HepG2 (cell line): Measurements from ENCODE around the gene RING1. TPM values are rescaled to one million over a fixed set of nuclear protein-coding genes. Genes with fewer than 3 reads are reported as not detected.

Experiments used
- ATAC-seq: fragments of 200-7000 bp; cut with Tn5 transposase; 3 replicates; pipeline ENCODE4 v1.9.1; 2020; ENCODE audit warnings: mild to moderate bottlenecking, moderate library complexity
- BruUV-seq: library from RNA; stranded (reverse); fragments of 400-500 nt; replicated peaks from 2 replicates; lab custom pipeline; 2021; lab: Mats Ljungman, UMichigan
- CTCF ChIA-PET: fragments of 300-600 bp; formaldehyde crosslinking; extraction: SDS; loops from one replicate; lab custom pipeline; 2021; ENCODE audit warnings: low total read pairs, inconsistent platforms, low intra/inter-chr PET ratio; lab: Yijun Ruan, JAX
- POLR2A ChIA-PET: fragments of 350-600 bp; sonication (Branson Sonifier 250); formaldehyde crosslinking; loops from one replicate; lab custom pipeline; 2020; ENCODE audit warnings: antibody characterized with exemption, inconsistent platforms; lab: Yijun Ruan, JAX
- DNase-seq: peaks from one replicate; pipeline ENCODE4 v3.0.0-alpha.2; 2015; ENCODE audit warnings: low spot score
- FAIRE-seq: peaks from 3 replicates; lab custom pipeline; 2011; peaks lifted over from hg19 to GRCh38; lab: Jason Lieb, UNC
- H2AFZ ChIP-seq: one replicate; pipeline ENCODE4 v1.6.1; 2011; ENCODE audit warnings: low read length, inconsistent platforms
- H3K27ac ChIP-seq: fragments of 300-600 bp; 3 replicates; pipeline ENCODE4 v1.8.0; 2011; ENCODE audit warnings: mixed run types, mild to moderate bottlenecking, mixed read lengths, low read length, inconsistent platforms; ENCODE audit not compliant: insufficient read depth; ENCODE audit errors: extremely low read length
- H3K27me3 ChIP-seq, 2 experiments: fragments of 200-600 bp in 1 of 2; 2 replicates in 1 of 2; 3 replicates in 1 of 2; pipeline versions ENCODE4 v1.6.0 to v1.8.0; 2011; ENCODE audit warnings: low read length in 2 of 2, mild to moderate bottlenecking in 2 of 2, moderate library complexity in 2 of 2, inconsistent platforms in 1 of 2; ENCODE audit not compliant: insufficient read depth in 2 of 2, control insufficient read depth in 1 of 2
- H3K36me3 ChIP-seq, 2 experiments: fragments of 200-600 bp in 1 of 2; replicated peaks in 1 of 2; 2 replicates in 1 of 2; 3 replicates in 1 of 2; pipeline versions ENCODE4 v1.5.1 to v1.8.0; 2011; ENCODE audit warnings: low read length in 2 of 2, inconsistent platforms in 1 of 2; ENCODE audit not compliant: insufficient read depth in 2 of 2, control insufficient read depth in 1 of 2
- H3K4me1 ChIP-seq: 2 replicates; pipeline ENCODE4 v1.5.1; 2012; ENCODE audit warnings: low read length, inconsistent platforms; ENCODE audit not compliant: insufficient read depth
- H3K4me2 ChIP-seq: 2 replicates; pipeline ENCODE4 v1.6.0; 2011; ENCODE audit warnings: low read depth, low read length, inconsistent platforms
- H3K4me3 ChIP-seq, 3 experiments: fragments of 200-600 bp in 1 of 3; sonication (generic), shearing (Covaris generic) in 1 of 3; replicated peaks in 1 of 3; 2 replicates each; pipeline ENCODE4 v1.5.1; 2011 to 2016; ENCODE audit warnings: low read length in 3 of 3, inconsistent platforms in 2 of 3, low read depth in 2 of 3, mild to moderate bottlenecking in 2 of 3, control low read depth in 1 of 3, mixed read lengths in 1 of 3; ENCODE audit not compliant: insufficient read depth in 1 of 3
- H3K79me2 ChIP-seq: one replicate; pipeline ENCODE4 v1.6.1; 2011; ENCODE audit warnings: low read length, inconsistent platforms; ENCODE audit not compliant: insufficient read depth
- H3K9ac ChIP-seq: 2 replicates; pipeline ENCODE4 v1.6.0; 2011; ENCODE audit warnings: mild to moderate bottlenecking, low read depth, low read length, inconsistent platforms; ENCODE audit not compliant: insufficient read depth
- H3K9me3 ChIP-seq: 2 replicates; pipeline ENCODE4 v1.5.1; 2012; ENCODE audit warnings: mild to moderate bottlenecking, low read length
- H4K20me1 ChIP-seq: 2 replicates; pipeline ENCODE4 v1.6.0; 2011; ENCODE audit warnings: inconsistent platforms, mild to moderate bottlenecking, low read length, moderate library complexity; ENCODE audit not compliant: insufficient read depth
- ATF2 ChIP-seq: sonication (generic); formaldehyde crosslinking; IDR thresholded peaks from 2 replicates; pipeline ENCODE4 v1.4.0; 2020; ENCODE audit warnings: missing genetic modification reagents
- KIAA2018 ChIP-seq: sonication (generic); formaldehyde crosslinking; IDR thresholded peaks from 2 replicates; pipeline ENCODE4 v1.5.0; 2020; ENCODE audit warnings: mild to moderate bottlenecking, missing genetic modification reagents, borderline replicate concordance
- MLX ChIP-seq: IDR thresholded peaks from 2 replicates; pipeline ENCODE4 v1.6.1; 2016
- MZF1 ChIP-seq: sonication (generic); formaldehyde crosslinking; IDR thresholded peaks from 2 replicates; pipeline ENCODE4 v1.8.1; 2023; ENCODE audit warnings: mild to moderate bottlenecking, missing genetic modification reagents, borderline replicate concordance
- NFYB ChIP-seq: sonication (generic); formaldehyde crosslinking; IDR thresholded peaks from 2 replicates; pipeline ENCODE4 v1.4.0; 2020; ENCODE audit warnings: missing genetic modification reagents
- PBX3 ChIP-seq: sonication (generic); formaldehyde crosslinking; IDR thresholded peaks from 2 replicates; pipeline ENCODE4 v1.8.1; 2023; ENCODE audit warnings: missing genetic modification reagents, inconsistent platforms, borderline replicate concordance
- ZNF550 ChIP-seq: sonication (generic); formaldehyde crosslinking; IDR thresholded peaks from 2 replicates; pipeline ENCODE4 v1.4.0; 2020; ENCODE audit warnings: mild to moderate bottlenecking, missing genetic modification reagents, borderline replicate concordance
- WGBS: methylation state at CpG from one replicate; pipeline ENCODE4 v1.1.6; 2017; ENCODE audit warnings: low lambda C conversion rate; 5-methylcytosine and 5-hydroxymethylcytosine counted together
- in situ Hi-C: cut with HindIII; loops from 2 replicates; pipeline ENCODE4 v1.10.0; 2017; ENCODE audit warnings: low pct_unique_long_range_greater_than_20kb; ENCODE audit not compliant: extremely low pct_ligation_motif_present
- intact Hi-C: fragments of 100-400 bp; cut with micrococcal nuclease; formaldehyde crosslinking; loops from one replicate; pipeline ENCODE4 v1.10.0; 2022; ENCODE audit not compliant: unreplicated experiment
- polyA plus RNA-seq, 8 experiments: library from polyadenylated mRNA; depleted of rRNA in 3 of 8; stranded (reverse) in 7 of 8; unstranded in 1 of 8; fragments of >200 nt; fragmentation: Illumina TruSeq in 4 of 8; extraction: Trizol in 4 of 8; gene quantifications; 2 replicates each; pipeline versions ENCODE4 v1.2.1 to v1.2.3, GENCODE V29; 2011 to 2016; ENCODE audit warnings: low read depth in 4 of 8, missing spikeins in 1 of 8, mixed read lengths in 1 of 8; ENCODE audit not compliant: insufficient read depth in 1 of 8
- total RNA-seq, 5 experiments: library from RNA; depleted of rRNA; stranded (reverse); fragments of >200 nt; fragmentation: Illumina TruSeq; extraction: Trizol; gene quantifications; 2 replicates each; pipeline ENCODE4 v1.2.3, GENCODE V29; 2016; ENCODE audit warnings: low read depth in 1 of 5

RING1 gene
- total and polyA plus RNA-seq, 2 of the 13 experiments (the other 11 are each of a cell fraction or from before 2014, with no cell fraction given): 23.9 to 33.6 TPM

GRCh38 chr6:33199687-33200218, 8.5 kb upstream of the RING1 start (continued):
- no peak for TF ChIP-seq PBX3 (CRISPR knock-in tag)
- no peak for TF ChIP-seq NFYB (CRISPR knock-in tag)
- TF ChIP-seq MLX (CRISPR knock-in tag): peak; percentile 33; the same call in 1 of the 2 replicates
- peak; percentile 53; the same call in 1 of the 2 replicates for TF ChIP-seq MZF1

GRCh38 chr6:33200219-33201146, 7.8 kb upstream of the RING1 start, which contains the start of the genes RXRB and SLC39A7:
RXRB (minus strand) TSS chr6:33200665; CDS start chr6:33200476, 189 bp downstream.
SLC39A7 (plus strand) TSS chr6:33200867; CDS start chr6:33201246, 379 bp downstream.
- WGBS: under 1% methylated on average over 29 of the region's 68 CpGs
- in situ Hi-C loops: loop anchor here (5.0 to 10.0 kb wide), 3 partner anchors 47 to 214 kb away; partner anchors contain the start of genes CUTA, PHF1 and RGL2
- intact Hi-C loops: loop anchor here (1.0 to 2.0 kb wide), 3 partner anchors 48 to 99 kb away; partner anchors contain the start of gene VPS52
- Histone ChIP-seq H2AFZ (no peak within 1 kb of the TSS), H3K9me3 (no peaks in the 10 kb centered on the region), H3K36me3 (peaks cover 18 to 42% of the 10 kb centered on the region in 2 experiments), H4K20me1 (peaks cover 29% of the 10 kb centered on the region), H3K4me3 (peak within 1 kb of the TSS; percentile 87 to 93 (median 93)), H3K4me1 (peaks cover 66% of the 10 kb centered on the region), H3K27me3 (peaks cover 0 to 4% of the 10 kb centered on the region in 2 experiments; a peak in 1 of 5 replicates), H3K79me2 (peaks cover 44% of the 10 kb centered on the region), H3K4me2 (peak within 1 kb of the TSS; percentile 99), H3K9ac (peak within 1 kb of the TSS; percentile 99), H3K27ac (peak within 1 kb of the TSS; percentile 99)
- CTCF ChIA-PET: interaction anchor here (1.4 kb wide), 1 partner anchor 48 kb away, joined by 4 read pairs; no protein-coding TSS in a partner anchor
- no TSS peak for BruUV-seq
- DNase-seq: peak; percentile 100
- peak; percentile 48 for ATAC-seq
- POLR2A ChIA-PET: interaction anchor here (0.7 to 4.1 kb wide), 20 partner anchors 9 to 1005 kb away, joined by 3 to 69 read pairs (median 6); partner anchors contain the start of genes B3GALT4, BRD2, PFDN6 and RGL2
- peak; percentile 84 for FAIRE-seq
- TF ChIP-seq ZNF550 (CRISPR knock-in tag) (no peak), ATF2 (CRISPR knock-in tag) (peak; percentile 60; the same call in 1 of the 2 replicates), KIAA2018 (peak; percentile 95; the same call in 1 of the 2 replicates)
